ENCODE data around the gene CMTM7. TPM values are rescaled to one million over a fixed set of nuclear protein-coding genes. Genes with fewer than 3 reads are reported as not detected.

CMTM7 gene
- total and polyA plus RNA-seq, 2 of the 13 experiments (the other 11 are each of a cell fraction or from before 2014, with no cell fraction given): 20.9 to 21.4 TPM

GRCh38 chr3:32493437-32494414 is 102.1 kb downstream of the CMTM7 start:
- H3K4me1 ChIP-seq (ENCODE audit: insufficient read depth, low read length): peaks cover 32% of the 10 kb centered on the region
- no peak overlapping the region for H3K4me2 ChIP-seq (ENCODE audit: low read depth, low read length)
- intact Hi-C loops (cut with micrococcal nuclease; ENCODE audit: unreplicated experiment): no loop called here
- no peaks in the 10 kb centered on the region for H3K9me3 ChIP-seq (ENCODE audit: low read length)
- H3K79me2 ChIP-seq (ENCODE audit: insufficient read depth, low read length): peaks cover 20% of the 10 kb centered on the region
- no peak overlapping the region for H3K9ac ChIP-seq (ENCODE audit: insufficient read depth, low read depth, low read length)
- ATAC-seq: no peak
- no TSS peak for BruUV-seq (replicated peaks)
- no peaks in the 10 kb centered on the region for H3K27me3 ChIP-seq (ENCODE audit: control insufficient read depth in 1 of 2, insufficient read depth in 2 of 2, low read length in 2 of 2)
- no peak overlapping the region for H3K27ac ChIP-seq (ENCODE audit: extremely low read length, insufficient read depth, low read length)
- DNase-seq (ENCODE audit: low spot score): no peak
- no peak for TF ChIP-seq ZBTB37 (CRISPR knock-in tag; IDR thresholded peaks at IDR 0.05)
- ChIA-PET POLR2A (no interaction called here), CTCF (ENCODE audit: low intra/inter-chr PET ratio, low total read pairs) (no interaction called here)
- no peaks in the 10 kb centered on the region for H3K36me3 ChIP-seq (replicated peaks in 1 of 2; ENCODE audit: control insufficient read depth in 1 of 2, insufficient read depth in 2 of 2, low read length in 2 of 2)
- WGBS (ENCODE audit: low lambda C conversion rate): 95% methylated on average over 3 of the region's 3 CpGs
- H3K4me3 ChIP-seq (replicated peaks in 1 of 3; ENCODE audit: insufficient read depth in 1 of 3, low read depth in 2 of 3, low read length in 3 of 3): no peak overlapping the region
- in situ Hi-C loops (cut with HindIII; ENCODE audit: extremely low pct_ligation_motif_present, low pct_unique_long_range_greater_than_20kb): no loop called here
- no peak for FAIRE-seq
- no peaks in the 10 kb centered on the region for H4K20me1 ChIP-seq (ENCODE audit: insufficient read depth, low read length)
- no peak overlapping the region for H2AFZ ChIP-seq (ENCODE audit: low read length)

GRCh38 chr3:32495085-32495484 is 103.4 kb downstream of the CMTM7 start:
- in situ Hi-C loops (cut with HindIII; ENCODE audit: extremely low pct_ligation_motif_present, low pct_unique_long_range_greater_than_20kb) (no loop called here), intact Hi-C loops (cut with micrococcal nuclease; ENCODE audit: unreplicated experiment) (no loop called here)
- BruUV-seq (replicated peaks): no TSS peak
- ATAC-seq (no peak), FAIRE-seq (no peak), DNase-seq (ENCODE audit: low spot score) (no peak)
- H3K4me2 ChIP-seq (ENCODE audit: low read depth, low read length): no peak overlapping the region
- H3K4me3 ChIP-seq (replicated peaks in 1 of 3; ENCODE audit: insufficient read depth in 1 of 3, low read depth in 2 of 3, low read length in 3 of 3): no peak overlapping the region
- no peaks in the 10 kb centered on the region for H3K9me3 ChIP-seq (ENCODE audit: low read length)
- H3K27ac ChIP-seq (ENCODE audit: extremely low read length, insufficient read depth, low read length): no peak overlapping the region
- no peaks in the 10 kb centered on the region for H3K36me3 ChIP-seq (replicated peaks in 1 of 2; ENCODE audit: control insufficient read depth in 1 of 2, insufficient read depth in 2 of 2, low read length in 2 of 2)
- POLR2A ChIA-PET: no interaction called here
- no peak for TF ChIP-seq ZNF607 (CRISPR knock-in tag; IDR thresholded peaks at IDR 0.05; ENCODE audit: borderline replicate concordance)
- no peak for TF ChIP-seq HES4 (CRISPR knock-in tag; IDR thresholded peaks at IDR 0.05; ENCODE audit: borderline replicate concordance)
- no peak for TF ChIP-seq ZNF235 (CRISPR knock-in tag; IDR thresholded peaks at IDR 0.05; ENCODE audit: borderline replicate concordance)
- no peak for TF ChIP-seq ZNF10 (CRISPR knock-in tag; IDR thresholded peaks at IDR 0.05; ENCODE audit: borderline replicate concordance, low read depth)
- no peak for TF ChIP-seq ZSCAN25 (CRISPR knock-in tag; IDR thresholded peaks at IDR 0.05)
- TF ChIP-seq RARA (CRISPR knock-in tag; IDR thresholded peaks at IDR 0.05): no peak
- no peak for TF ChIP-seq ZNF550 (CRISPR knock-in tag; IDR thresholded peaks at IDR 0.05; ENCODE audit: borderline replicate concordance)
- TF ChIP-seq HNRNPK (IDR thresholded peaks at IDR 0.05; ENCODE audit: low read depth, low read length, poor library complexity, severe bottlenecking): no peak
- no peak for TF ChIP-seq ZBTB7A (CRISPR knock-in tag; IDR thresholded peaks at IDR 0.05)
- TF ChIP-seq KLF9 (CRISPR knock-in tag; IDR thresholded peaks at IDR 0.05; ENCODE audit: low read depth): no peak
- no peak for TF ChIP-seq EP300 (IDR thresholded peaks at IDR 0.05; ENCODE audit: low read depth in 2 of 2, low read length in 2 of 2)
- no peak for TF ChIP-seq EP300 (CRISPR knock-in tag; IDR thresholded peaks at IDR 0.05; ENCODE audit: borderline replicate concordance)
- no peak for TF ChIP-seq ZNF768 (CRISPR knock-in tag; IDR thresholded peaks at IDR 0.05)
- TF ChIP-seq ZNF674 (CRISPR knock-in tag; IDR thresholded peaks at IDR 0.05; ENCODE audit: low read depth): no peak
- no peak for TF ChIP-seq ZNF782 (CRISPR knock-in tag; IDR thresholded peaks at IDR 0.05; ENCODE audit: borderline replicate concordance)
- no peak for TF ChIP-seq ZNF839 (CRISPR knock-in tag; IDR thresholded peaks at IDR 0.05; ENCODE audit: borderline replicate concordance)
- no peak for TF ChIP-seq ZNF7 (CRISPR knock-in tag; IDR thresholded peaks at IDR 0.05)
- H4K20me1 ChIP-seq (ENCODE audit: insufficient read depth, low read length): no peaks in the 10 kb centered on the region
- H3K27me3 ChIP-seq (ENCODE audit: control insufficient read depth in 1 of 2, insufficient read depth in 2 of 2, low read length in 2 of 2): no peaks in the 10 kb centered on the region
- H3K79me2 ChIP-seq (ENCODE audit: insufficient read depth, low read length): peaks cover 30% of the 10 kb centered on the region
- peaks cover 44% of the 10 kb centered on the region for H3K4me1 ChIP-seq (ENCODE audit: insufficient read depth, low read length)
- CTCF ChIA-PET (ENCODE audit: low intra/inter-chr PET ratio, low total read pairs): no interaction called here
- H2AFZ ChIP-seq (ENCODE audit: low read length): no peak overlapping the region
- no peak overlapping the region for H3K9ac ChIP-seq (ENCODE audit: insufficient read depth, low read depth, low read length)
